ENCODE data around the gene SLC36A3.
A peak's percentile ranks its signal among the peaks of the same experiment; 100 is the strongest.

The SLC36A3 gene

DNA sequence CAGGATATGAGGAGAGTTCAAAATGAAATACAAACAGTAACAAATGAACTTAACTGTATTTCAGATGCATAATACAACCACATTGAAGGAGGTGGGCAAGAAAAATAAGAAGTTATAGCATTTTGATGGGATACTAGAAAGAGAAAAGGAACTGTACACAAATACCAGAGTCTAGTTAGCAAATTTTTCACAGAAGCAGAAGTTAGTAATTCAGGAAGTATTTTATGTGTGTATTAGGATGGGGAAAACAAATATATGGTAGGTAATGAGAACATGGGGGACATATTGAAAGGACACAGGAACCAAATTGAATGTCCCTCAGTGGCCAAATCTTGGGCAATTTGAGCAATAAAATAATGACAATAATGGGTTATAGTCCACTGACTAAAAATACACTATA is 32.2 kb downstream of the SLC36A3 start:
- in situ Hi-C loops (cut with HindIII; ENCODE audit: low sequenced_read_pairs), result no loop called here
- H3K4me3 ChIP-seq (ENCODE audit: low read depth, low read length), result no peak overlapping the region
- no peak for DNase-seq (ENCODE audit: low read depth, low spot score)
- TF ChIP-seq, protein P1, sequence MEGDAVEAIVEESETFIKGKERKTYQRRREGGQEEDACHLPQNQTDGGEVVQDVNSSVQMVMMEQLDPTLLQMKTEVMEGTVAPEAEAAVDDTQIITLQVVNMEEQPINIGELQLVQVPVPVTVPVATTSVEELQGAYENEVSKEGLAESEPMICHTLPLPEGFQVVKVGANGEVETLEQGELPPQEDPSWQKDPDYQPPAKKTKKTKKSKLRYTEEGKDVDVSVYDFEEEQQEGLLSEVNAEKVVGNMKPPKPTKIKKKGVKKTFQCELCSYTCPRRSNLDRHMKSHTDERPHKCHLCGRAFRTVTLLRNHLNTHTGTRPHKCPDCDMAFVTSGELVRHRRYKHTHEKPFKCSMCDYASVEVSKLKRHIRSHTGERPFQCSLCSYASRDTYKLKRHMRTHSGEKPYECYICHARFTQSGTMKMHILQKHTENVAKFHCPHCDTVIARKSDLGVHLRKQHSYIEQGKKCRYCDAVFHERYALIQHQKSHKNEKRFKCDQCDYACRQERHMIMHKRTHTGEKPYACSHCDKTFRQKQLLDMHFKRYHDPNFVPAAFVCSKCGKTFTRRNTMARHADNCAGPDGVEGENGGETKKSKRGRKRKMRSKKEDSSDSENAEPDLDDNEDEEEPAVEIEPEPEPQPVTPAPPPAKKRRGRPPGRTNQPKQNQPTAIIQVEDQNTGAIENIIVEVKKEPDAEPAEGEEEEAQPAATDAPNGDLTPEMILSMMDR (IDR thresholded peaks at IDR 0.05; ENCODE audit: low read depth, low read length), result no peak

DNA sequence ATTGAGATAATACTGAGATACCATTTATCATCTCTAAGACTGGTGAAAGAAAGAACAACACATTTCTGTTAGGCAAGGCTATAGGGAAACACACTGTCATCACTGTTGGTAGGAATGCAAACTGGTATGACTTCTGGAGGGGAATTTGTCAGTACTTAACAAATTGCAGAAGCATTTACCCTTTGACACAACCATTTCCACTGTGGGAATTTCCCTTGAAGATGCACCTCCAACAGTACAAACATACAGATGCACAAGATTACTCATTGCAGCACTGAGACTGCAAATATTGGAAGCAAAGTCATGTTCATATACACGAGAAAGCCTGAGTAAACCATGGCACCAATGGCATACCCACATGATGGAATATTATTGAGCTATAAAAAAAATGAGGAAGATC is 33.0 kb downstream of the SLC36A3 start:
- in situ Hi-C loops (cut with HindIII; ENCODE audit: low sequenced_read_pairs), result no loop called here
- TF ChIP-seq, protein P1 (IDR thresholded peaks at IDR 0.05; ENCODE audit: low read depth, low read length), result no peak
- H3K4me3 ChIP-seq (ENCODE audit: low read depth, low read length), result no peak overlapping the region
- DNase-seq (ENCODE audit: low read depth, low spot score), result peak; percentile 31

DNA sequence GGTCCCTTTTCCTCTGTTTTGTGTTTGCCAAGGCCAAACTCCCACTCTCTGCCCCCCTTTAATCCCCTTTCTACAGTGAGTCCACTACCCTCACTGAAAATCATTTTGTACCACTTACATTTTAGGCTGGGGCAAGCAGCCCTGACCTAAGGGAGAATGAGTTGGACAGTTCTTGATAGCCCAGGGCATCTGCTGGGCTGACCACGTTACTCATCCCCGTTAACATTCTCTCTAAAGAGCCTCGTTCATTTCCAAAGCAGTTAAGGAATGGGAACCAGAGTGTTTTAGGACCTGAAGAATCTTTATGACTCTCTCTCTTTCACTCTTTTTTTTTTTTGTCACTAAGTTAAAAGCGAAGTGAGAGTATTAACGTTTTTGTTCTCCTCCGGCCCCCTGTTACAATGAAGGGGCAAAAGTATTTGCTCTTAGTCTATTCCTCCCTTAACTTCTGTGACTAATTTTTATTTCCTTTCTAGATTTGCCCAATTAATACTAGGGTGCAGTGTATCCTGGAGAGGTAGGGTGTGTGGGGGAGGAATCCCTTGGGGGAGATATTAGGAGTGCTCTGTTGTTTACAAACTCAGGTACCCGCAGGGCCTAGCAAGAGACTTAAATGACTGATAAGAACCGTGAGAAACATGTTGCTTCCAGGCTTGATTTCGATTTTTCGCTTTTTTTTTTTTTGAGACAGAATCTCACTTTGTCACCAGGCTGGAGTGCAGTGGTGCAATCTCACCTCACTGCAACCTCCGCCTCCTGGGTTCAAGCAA is 35.9 kb downstream of the SLC36A3 start:
- TF ChIP-seq, protein P1 (IDR thresholded peaks at IDR 0.05; ENCODE audit: low read depth, low read length), result no peak
- in situ Hi-C loops (cut with HindIII; ENCODE audit: low sequenced_read_pairs), result no loop called here
- H3K4me3 ChIP-seq (ENCODE audit: low read depth, low read length), result no peak overlapping the region
- DNase-seq (ENCODE audit: low read depth, low spot score), result no peak

DNA sequence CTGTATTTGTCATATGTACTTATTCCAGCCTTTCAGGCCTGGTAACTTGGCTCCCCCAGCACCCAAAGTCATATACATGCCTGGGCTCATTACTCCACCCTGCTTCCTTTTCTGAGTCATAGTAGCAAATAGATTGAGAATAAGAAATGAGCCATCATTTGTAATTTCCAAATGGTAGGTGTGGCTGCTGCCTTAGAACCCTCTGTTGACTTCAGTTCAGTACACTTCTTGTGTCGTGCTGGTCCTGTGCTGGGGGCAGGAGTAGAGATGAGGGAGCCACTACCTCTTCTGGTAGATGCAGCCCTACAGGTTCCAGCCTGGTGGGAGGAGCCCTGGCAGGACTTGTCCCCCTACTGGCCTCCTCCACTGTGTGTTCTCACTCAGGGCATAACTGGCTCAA is 39.5 kb downstream of the SLC36A3 start:
- no peak overlapping the region for H3K4me3 ChIP-seq (ENCODE audit: low read depth, low read length)
- in situ Hi-C loops (cut with HindIII; ENCODE audit: low sequenced_read_pairs), result no loop called here
- peak; percentile 27 for DNase-seq (ENCODE audit: low read depth, low spot score)
- TF ChIP-seq, protein P1 (IDR thresholded peaks at IDR 0.05; ENCODE audit: low read depth, low read length), result no peak

DNA sequence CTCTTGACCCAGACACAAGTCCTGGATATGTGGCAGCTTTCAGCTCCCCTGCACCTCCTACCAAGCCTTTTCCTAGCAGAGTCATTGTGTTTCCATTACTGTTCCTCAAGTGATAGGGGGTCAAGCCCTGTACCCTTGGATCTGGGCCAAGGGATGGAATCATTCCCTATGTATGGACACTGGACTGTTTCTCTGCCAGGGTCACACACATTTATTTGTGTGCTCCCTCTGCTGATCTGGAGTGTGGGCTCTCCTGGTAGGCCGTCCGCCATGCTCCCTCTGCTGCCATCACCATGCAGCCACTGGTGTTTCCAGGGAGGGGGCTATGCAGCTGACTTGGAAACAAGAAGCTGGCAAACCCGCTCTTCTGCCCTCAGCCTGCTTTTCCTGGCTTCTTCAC is 41.0 kb downstream of the SLC36A3 start:
- in situ Hi-C loops (cut with HindIII; ENCODE audit: low sequenced_read_pairs), result no loop called here
- TF ChIP-seq, protein P1 (IDR thresholded peaks at IDR 0.05; ENCODE audit: low read depth, low read length), result no peak
- no peak for DNase-seq (ENCODE audit: low read depth, low spot score)
- no peak overlapping the region for H3K4me3 ChIP-seq (ENCODE audit: low read depth, low read length)

DNA sequence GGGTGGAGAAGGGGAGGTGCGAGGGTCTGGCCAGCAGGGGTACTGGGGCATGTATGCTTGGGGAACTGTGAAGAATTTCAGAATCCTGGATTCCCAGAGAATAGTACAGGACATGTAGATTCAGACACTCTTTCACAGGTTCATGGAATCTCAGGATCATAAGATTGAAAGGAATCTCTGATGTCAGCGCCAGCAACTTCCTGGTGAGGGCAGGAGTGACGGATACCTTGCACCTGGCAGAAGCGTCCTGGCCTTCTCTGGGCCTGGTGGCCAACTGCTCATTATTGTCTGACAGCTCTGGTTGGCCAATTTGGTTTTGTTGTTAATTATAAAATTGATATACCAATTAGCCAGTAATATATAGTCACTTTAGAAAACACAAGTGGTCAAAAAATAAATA is 43.6 kb downstream of the SLC36A3 start:
- DNase-seq (ENCODE audit: low read depth, low spot score), result no peak
- in situ Hi-C loops (cut with HindIII; ENCODE audit: low sequenced_read_pairs), result no loop called here
- H3K4me3 ChIP-seq (ENCODE audit: low read depth, low read length), result no peak overlapping the region
- TF ChIP-seq, protein P1 (IDR thresholded peaks at IDR 0.05; ENCODE audit: low read depth, low read length), result no peak

Data from astrocyte of the spinal cord (primary cell).